Measurements from ENCODE around the gene DLG2.
"Not testable (repeated sequence)": the region's sequence is repeated elsewhere in the genome, so short reads cannot be mapped to it uniquely, and the experiment has no call there.

The DLG2 gene

GRCh38 chr11:84413549-84413948, 1213.6 kb downstream of the DLG2 start:
- DNase-seq: no peak

GRCh38 chr11:84412862-84413261, 1214.3 kb downstream of the DLG2 start:
- no peak for DNase-seq

GRCh38 chr11:84408946-84409411, 1218.2 kb downstream of the DLG2 start:
- no peak for DNase-seq

DNA sequence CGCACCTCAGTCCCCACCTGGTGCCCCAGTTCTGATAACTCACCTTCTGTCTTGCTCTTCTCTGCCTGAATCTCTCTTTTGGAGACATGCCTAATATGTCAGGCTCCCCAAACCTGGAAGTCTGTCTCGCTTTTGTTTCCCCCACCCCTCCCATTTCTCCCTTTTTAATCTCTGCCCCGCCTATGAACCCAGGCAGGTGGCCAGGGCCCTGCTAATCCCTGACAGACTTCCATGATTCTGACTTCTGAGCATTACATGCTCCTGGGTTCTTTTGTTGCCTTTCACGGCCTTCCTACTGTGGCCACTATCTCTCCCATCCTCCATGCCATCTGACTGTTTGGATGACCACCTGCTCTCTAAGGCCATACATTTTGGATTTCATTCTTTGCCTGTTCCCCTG, 1220.1 kb downstream of the DLG2 start:
- DNase-seq: no peak

DNA sequence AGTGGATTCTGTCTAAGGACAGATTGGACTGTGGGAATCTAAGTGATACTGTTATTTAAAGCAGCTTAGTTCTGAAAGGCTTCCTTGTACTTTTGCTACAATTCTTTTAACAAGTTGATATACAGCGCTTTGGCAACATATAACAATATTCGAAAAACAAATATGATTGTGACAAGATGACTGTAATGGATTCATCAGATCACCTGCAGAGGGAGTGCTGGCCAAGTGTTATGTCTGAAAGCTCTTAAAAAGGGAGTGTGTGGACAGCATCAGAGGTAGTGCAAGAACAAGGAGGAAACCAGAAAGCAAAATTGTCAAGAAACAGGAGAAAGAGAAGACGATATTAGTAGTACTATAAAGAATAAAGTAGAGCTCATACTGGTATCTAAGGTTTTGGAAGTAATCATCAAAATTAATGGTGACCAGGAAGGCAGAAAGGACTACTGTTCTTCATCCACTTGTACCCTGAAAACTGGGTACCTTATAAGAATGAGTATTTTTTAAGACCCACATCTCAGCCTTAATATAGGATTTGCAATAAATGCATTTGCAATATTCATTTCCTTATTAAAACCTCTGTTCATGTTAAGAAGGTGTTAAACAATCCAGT, 1229.0 kb downstream of the DLG2 start:
- DNase-seq: no peak

GRCh38 chr11:84396521-84396920, 1230.6 kb downstream of the DLG2 start:
- no peak for DNase-seq

- DNase-seq: no peak
Observed at GRCh38 chr11:84390441-84391078, 1236.6 kb downstream of the DLG2 start.

DNA sequence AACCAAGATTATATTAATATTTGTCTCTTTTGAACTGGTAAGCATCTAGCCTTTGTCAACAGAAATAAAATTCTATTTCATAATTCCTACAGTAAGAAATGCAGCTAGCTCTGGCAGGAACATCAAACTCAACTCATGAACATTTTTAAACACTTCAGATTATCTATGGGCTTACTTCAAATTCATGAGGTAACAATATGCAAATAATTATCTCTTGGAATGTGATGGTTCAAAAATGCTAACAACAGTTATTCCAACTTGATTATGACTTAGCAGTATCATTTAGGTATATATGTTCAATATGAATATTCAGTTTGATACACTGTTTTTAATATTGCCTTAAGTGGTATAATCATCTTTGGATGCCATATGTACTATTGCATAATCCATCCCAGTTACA, 1237.4 kb downstream of the DLG2 start:
- no peak for DNase-seq

- no peak for DNase-seq
Observed at GRCh38 chr11:84384731-84385130, 1242.4 kb downstream of the DLG2 start.

- no peak for DNase-seq
Observed at GRCh38 chr11:84383576-84383975, 1243.6 kb downstream of the DLG2 start.

- DNase-seq: no peak
Observed at GRCh38 chr11:84381666-84382065, 1245.5 kb downstream of the DLG2 start.

GRCh38 chr11:84372381-84372950, 1254.7 kb downstream of the DLG2 start:
- no peak for DNase-seq

- no peak for DNase-seq
Observed at GRCh38 chr11:84358034-84358433, 1269.1 kb downstream of the DLG2 start.

DNA sequence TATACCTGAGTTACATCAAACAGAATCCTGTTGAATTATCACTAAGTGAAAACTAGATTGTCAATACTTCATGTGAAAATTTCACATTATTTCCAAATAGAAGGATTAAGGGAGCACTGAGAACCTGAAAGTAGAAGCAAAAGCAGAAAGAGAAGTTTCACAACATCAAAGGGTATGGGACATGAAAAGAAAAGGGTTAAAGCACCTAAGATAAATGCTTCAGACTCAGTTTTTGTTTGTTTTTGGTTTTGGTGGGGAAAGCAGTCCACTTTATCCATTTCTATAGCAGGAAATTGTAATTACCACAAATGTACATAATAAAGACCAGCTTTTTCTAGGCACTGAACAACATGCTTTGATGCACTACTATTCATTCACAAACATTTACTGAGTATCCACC, 1271.2 kb downstream of the DLG2 start:
- DNase-seq: no peak

GRCh38 chr11:84345597-84345996, 1281.5 kb downstream of the DLG2 start:
- no peak for DNase-seq

- no peak for DNase-seq
Observed at GRCh38 chr11:84345027-84345426, 1282.1 kb downstream of the DLG2 start.

DNA sequence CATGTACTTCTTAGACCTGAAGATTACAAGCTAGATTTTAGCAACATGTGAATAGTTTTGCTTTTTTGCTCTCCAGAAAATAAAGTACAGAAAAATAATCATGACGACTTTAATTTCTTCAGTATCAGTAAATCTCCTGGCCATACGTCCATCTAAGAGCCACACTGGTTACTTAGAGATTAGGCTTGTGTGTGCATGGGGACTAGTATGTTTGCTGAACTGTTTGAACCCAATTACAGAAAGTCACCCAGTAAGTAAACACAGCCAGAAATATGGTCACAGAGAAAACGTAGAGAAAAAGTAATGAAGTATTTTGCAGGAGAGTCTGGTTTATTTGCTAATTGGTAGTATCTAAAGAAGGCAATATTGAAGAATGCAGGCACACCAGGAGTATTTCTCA, 1287.3 kb downstream of the DLG2 start:
- no peak for DNase-seq

- no peak for DNase-seq
Observed at GRCh38 chr11:84333221-84333620, 1293.9 kb downstream of the DLG2 start.

DNA sequence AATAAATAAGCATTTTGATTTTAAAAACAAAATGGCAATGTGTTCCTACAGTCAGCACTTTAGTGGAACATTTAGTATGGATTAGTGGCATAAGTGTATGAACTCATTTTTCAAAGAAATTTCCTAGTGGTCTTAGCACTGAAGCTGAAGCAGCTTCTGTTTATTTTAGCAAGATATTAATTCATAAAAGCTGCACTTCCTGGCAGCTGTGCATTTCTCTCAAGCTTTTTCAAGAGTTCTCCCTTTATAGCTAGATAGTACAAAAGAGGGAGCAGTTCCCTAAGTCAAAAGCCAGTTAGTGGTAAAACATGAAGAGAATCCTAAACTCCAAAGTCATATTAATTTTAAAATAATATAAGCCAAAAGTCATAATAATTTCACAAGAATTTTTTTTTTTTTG, 1304.9 kb downstream of the DLG2 start:
- DNase-seq: no peak

DNA sequence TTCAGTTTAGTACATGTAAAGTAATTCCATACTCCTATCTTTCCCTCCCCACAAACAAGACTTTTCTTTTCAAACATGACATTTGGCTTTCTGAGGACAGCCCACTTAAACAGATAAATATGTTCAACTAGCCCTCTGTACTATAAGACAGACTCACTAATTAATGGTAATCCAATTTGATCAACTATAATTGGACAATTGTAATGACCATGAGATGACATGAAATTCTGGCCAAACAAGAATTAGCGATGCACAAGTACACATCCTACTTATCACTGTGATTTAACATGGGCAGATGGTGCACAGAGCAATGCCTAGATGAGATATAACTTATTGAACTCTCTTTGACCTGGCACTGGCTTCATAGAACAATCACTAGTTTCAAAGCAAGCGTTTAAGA, 1307.3 kb downstream of the DLG2 start:
- no peak for DNase-seq

DNA sequence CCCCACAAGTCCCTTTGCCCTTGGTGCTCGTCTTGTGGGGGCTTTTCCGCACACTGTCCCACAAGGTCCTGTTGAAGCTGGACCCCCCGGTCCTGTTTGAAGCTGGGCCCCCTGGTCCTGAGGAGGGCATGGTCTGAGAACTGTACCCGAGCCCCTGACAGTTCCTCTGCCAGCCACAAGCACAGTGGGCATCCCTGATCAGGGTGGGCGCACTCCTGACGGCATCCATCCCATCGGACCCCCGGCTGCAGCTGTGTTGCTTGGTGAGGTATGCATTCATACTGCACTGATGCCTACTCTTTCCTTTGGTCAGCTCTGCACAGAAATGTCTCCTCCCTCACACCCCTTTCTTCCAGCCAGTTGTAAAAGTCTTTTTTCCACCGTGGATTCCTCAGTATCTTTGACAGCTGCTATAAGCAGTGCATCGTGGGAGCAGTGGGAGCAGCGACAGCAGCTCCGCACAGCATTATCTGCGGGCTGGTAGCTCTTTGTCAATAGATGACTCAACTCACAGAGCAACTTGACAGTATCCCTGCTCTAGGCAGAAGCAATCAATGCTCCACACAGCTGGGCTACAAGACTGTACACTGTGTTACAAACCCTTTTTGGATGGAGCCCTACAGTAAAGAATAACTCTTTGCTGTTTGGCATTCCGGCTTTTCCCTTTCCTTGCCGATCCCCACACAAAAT, 1310.1 kb downstream of the DLG2 start:
- DNase-seq: no peak

GRCh38 chr11:84313830-84314359, 1313.2 kb downstream of the DLG2 start:
- DNase-seq: no peak

DNA sequence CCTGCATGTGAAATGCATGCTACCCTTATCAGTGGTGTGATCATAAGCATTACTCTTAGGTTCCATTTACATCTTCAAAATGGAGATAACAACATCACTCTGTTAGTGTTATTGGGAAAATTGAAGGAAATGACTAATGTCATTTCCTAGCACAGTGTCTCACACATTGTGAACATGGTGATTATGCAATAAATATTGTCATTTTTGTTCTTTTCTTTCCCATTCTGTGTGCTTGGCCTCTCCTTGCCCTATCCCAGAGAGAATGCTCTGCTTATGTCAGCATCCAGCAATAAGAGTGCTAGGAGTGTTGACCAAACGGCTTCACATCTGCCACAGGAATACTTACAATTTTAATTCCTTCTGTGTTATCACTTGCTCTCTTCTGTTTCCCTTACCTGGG, 1316.9 kb downstream of the DLG2 start:
- DNase-seq: no peak

DNA sequence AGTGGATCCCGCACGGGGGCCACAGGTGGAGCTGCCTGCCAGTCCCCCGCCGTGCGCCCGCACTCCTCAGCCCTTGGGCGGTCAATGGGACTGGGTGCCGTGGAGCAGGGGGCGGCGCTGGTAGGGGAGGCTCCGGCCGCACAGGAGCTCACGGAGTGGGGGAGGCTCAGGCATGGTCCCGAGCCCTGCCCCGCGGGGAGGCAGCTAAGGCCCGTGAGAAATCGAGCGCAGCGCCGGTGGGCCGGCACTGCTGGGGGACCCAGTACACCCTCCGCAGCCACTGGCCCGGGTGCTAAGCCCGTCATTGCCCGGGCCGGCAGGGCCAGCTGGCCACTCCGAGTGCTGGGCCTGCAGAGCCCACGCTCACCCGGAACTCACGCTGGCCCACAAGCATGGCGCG, 1318.7 kb downstream of the DLG2 start:
- not testable (repeated sequence) for DNase-seq

Data from activated CD4-positive, alpha-beta T cell treated with anti-CD3 and anti-CD28 coated beads, Interleukin-2, amount 50 U/mL, for 1 hour (primary cell).